GM12892 (cell line): ENCODE results near the gene MYL2.

Source experiments
- POLR2A ChIP-seq: IDR thresholded peaks from 2 replicates; pipeline ENCODE4 v1.6.1; 2011; ENCODE audit warnings: low read depth, low read length, control low read depth
- POLR2AphosphoS5 ChIP-seq: IDR thresholded peaks from 2 replicates; pipeline ENCODE4 v1.6.1; 2011; ENCODE audit warnings: low read depth, low read length, control low read depth

DNA sequence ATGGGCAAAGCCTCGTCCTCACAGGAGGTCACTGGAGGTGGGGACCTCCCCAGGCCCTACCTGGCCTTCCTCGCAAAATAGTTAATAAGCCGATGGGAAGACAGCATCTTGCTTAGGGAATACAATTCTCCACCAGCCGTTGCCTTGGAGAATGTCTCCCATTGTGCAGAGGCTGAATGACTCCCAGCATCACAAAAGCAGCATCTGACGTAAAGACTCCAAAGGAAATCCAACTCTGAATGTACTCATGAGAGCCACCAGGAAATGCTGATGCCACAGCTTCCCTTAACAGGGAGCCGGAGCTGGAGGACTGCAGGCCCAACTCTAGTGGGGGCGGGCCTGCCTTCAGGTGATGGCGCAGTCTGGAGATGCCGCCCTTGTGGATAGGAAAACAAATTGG lies 58.0 kb downstream of the MYL2 start:
- no peak for TF ChIP-seq POLR2A
- TF ChIP-seq POLR2AphosphoS5, result no peak
